GM23338 (cell line): Measurements from ENCODE around the gene SPX. TPM values are rescaled to one million over a fixed set of nuclear protein-coding genes. Genes with fewer than 3 reads are reported as not detected.

Experiments used
- ATAC-seq: fragments of 200-7000 bp; cut with Tn5 transposase; 3 replicates; pipeline ENCODE4 v1.9.1; 2020
- DNase-seq: peaks from one replicate; pipeline ENCODE4 v3.0.0-alpha.2; 2015; ENCODE audit warnings: low spot score
- H2AFZ ChIP-seq: fragments of 200-600 bp; sonication (generic); 2 replicates; pipeline ENCODE4 v1.8.0; 2016; ENCODE audit warnings: antibody characterized with exemption, mild to moderate bottlenecking, moderate library complexity
- H3F3A ChIP-seq: fragments of 200-600 bp; sonication (generic); replicated peaks from 2 replicates; pipeline ENCODE4 v1.8.0; 2017; ENCODE audit warnings: antibody characterized with exemption, mixed run types, low read depth
- H3K27ac ChIP-seq: fragments of 200-600 bp; sonication (generic); 2 replicates; pipeline ENCODE4 v1.6.1; 2016; ENCODE audit warnings: low read depth
- H3K27me3 ChIP-seq: fragments of 200-600 bp; sonication (generic); 2 replicates; pipeline ENCODE4 v1.8.0; 2016; ENCODE audit warnings: mild to moderate bottlenecking, mixed run types, moderate library complexity; ENCODE audit not compliant: insufficient read depth
- H3K36me3 ChIP-seq: fragments of 200-600 bp; sonication (generic); 2 replicates; pipeline ENCODE4 v1.8.0; 2016; ENCODE audit warnings: mild to moderate bottlenecking; ENCODE audit not compliant: insufficient read depth
- H3K4me1 ChIP-seq: fragments of 200-600 bp; sonication (generic); 2 replicates; pipeline ENCODE4 v1.8.0; 2016; ENCODE audit warnings: mild to moderate bottlenecking, moderate library complexity; ENCODE audit not compliant: insufficient read depth
- H3K4me2 ChIP-seq: fragments of 200-600 bp; sonication (generic); 2 replicates; pipeline ENCODE4 v1.7.1; 2017; ENCODE audit warnings: mixed run types
- H3K4me3 ChIP-seq: fragments of 200-600 bp; sonication (generic); 2 replicates; pipeline ENCODE4 v1.6.1; 2016; ENCODE audit warnings: mixed run types
- H3K79me2 ChIP-seq: fragments of 200-600 bp; sonication (generic); replicated peaks from 2 replicates; pipeline ENCODE4 v1.8.0; 2017; ENCODE audit warnings: mild to moderate bottlenecking; ENCODE audit not compliant: insufficient read depth
- H3K9me2 ChIP-seq: fragments of 200-600 bp; sonication (generic); 2 replicates; pipeline ENCODE4 v1.8.0; 2017; ENCODE audit not compliant: insufficient read depth
- H4K20me1 ChIP-seq: fragments of 200-600 bp; sonication (generic); replicated peaks from 2 replicates; pipeline ENCODE4 v1.8.0; 2017; ENCODE audit warnings: mild to moderate bottlenecking; ENCODE audit not compliant: insufficient read depth
- H3K27ac Mint-ChIP-seq: 2 replicates; pipeline ENCODE4 v1.8.0; 2020; ENCODE audit warnings: inconsistent platforms, mild to moderate bottlenecking, moderate library complexity, mixed read lengths
- H3K27me3 Mint-ChIP-seq: 3 replicates; pipeline ENCODE4 v1.8.0; 2022; ENCODE audit warnings: low read depth, mild to moderate bottlenecking, moderate library complexity, mixed read lengths, inconsistent platforms; ENCODE audit not compliant: insufficient read depth, poor library complexity
- H3K36me3 Mint-ChIP-seq: 3 replicates; pipeline ENCODE4 v1.8.0; 2021; ENCODE audit warnings: low read depth, mild to moderate bottlenecking, inconsistent platforms, moderate library complexity, mixed read lengths
- H3K4me1 Mint-ChIP-seq: 3 replicates; pipeline ENCODE4 v1.8.0; 2020; ENCODE audit warnings: mild to moderate bottlenecking, inconsistent platforms, mixed read lengths
- H3K4me3 Mint-ChIP-seq: 3 replicates; pipeline ENCODE4 v1.8.0; 2021; ENCODE audit warnings: moderate library complexity, mild to moderate bottlenecking, inconsistent platforms, mixed read lengths
- H3K9me3 Mint-ChIP-seq: 3 replicates; pipeline ENCODE4 v1.8.0; 2020; ENCODE audit warnings: moderate library complexity, mild to moderate bottlenecking, inconsistent platforms, mixed read lengths
- CREB1 ChIP-seq: fragments of 250-450 bp; sonication (Bioruptor Pico); IDR thresholded peaks from 2 replicates; pipeline ENCODE4 v1.5.0; 2020; ENCODE audit warnings: low read depth, mild to moderate bottlenecking, moderate library complexity
- EZH2 ChIP-seq: fragments of 200-600 bp; sonication (generic); IDR thresholded peaks from one replicate; pipeline ENCODE4 v1.8.0; 2017; ENCODE audit warnings: antibody characterized with exemption, mild to moderate bottlenecking, low read depth; ENCODE audit not compliant: unreplicated experiment
- EZH2phosphoT487 ChIP-seq: fragments of 200-600 bp; sonication (generic); IDR thresholded peaks from one replicate; pipeline ENCODE4 v1.8.1; 2018; ENCODE audit warnings: antibody characterized with exemption; ENCODE audit not compliant: unreplicated experiment
- JUNB ChIP-seq: IDR thresholded peaks from one replicate; pipeline ENCODE4 v1.6.1; 2016; ENCODE audit warnings: antibody characterized with exemption; ENCODE audit not compliant: unreplicated experiment
- NANOG ChIP-seq: IDR thresholded peaks from 2 replicates; pipeline ENCODE4 v1.6.1; 2016; ENCODE audit warnings: antibody characterized with exemption, borderline replicate concordance
- POLR2AphosphoS5 ChIP-seq: IDR thresholded peaks from 2 replicates; pipeline ENCODE4 v1.6.1; 2016; ENCODE audit warnings: antibody characterized with exemption, low read depth
- STAT1 ChIP-seq: IDR thresholded peaks from one replicate; pipeline ENCODE4 v1.6.1; 2016; ENCODE audit warnings: antibody characterized with exemption; ENCODE audit not compliant: unreplicated experiment
- ZNF114 ChIP-seq: fragments of 250-450 bp; sonication (Bioruptor Pico); IDR thresholded peaks from 2 replicates; pipeline ENCODE4 v1.5.0; 2020; ENCODE audit warnings: mild to moderate bottlenecking, moderate library complexity
- ZNF331 ChIP-seq: fragments of 250-450 bp; sonication (Bioruptor Pico); IDR thresholded peaks from 2 replicates; pipeline ENCODE4 v1.5.0; 2020; ENCODE audit warnings: low read depth, mild to moderate bottlenecking, moderate library complexity
- polyA plus RNA-seq: library from polyadenylated mRNA; unstranded; fragments of >200 nt; fragmentation: Nextera tagmentation; extraction: Ambion mirVana; gene quantifications from 2 replicates; pipeline ENCODE4 v1.2.1, GENCODE V29; 2016
- total RNA-seq: library from RNA; depleted of rRNA; stranded (reverse); fragments of >200 nt; shearing (Covaris generic); gene quantifications from 2 replicates; pipeline ENCODE4 v1.2.3, GENCODE V29; 2014
- TF ChIP-seq, protein P1 (sequence below), 2 experiments: fragments of 200-600 bp in 1 of 2; sonication (generic) in 1 of 2; conservative IDR thresholded peaks; 2 replicates each; pipeline versions ENCODE4 v1.5.1 to v1.6.1; 2016 to 2017; ENCODE audit warnings: antibody characterized with exemption in 2 of 2, low read depth in 2 of 2, mild to moderate bottlenecking in 2 of 2, moderate library complexity in 1 of 2
- TF ChIP-seq, protein P2 (sequence below): fragments of 250-450 bp; sonication (Bioruptor Pico); IDR thresholded peaks from 2 replicates; pipeline ENCODE4 v1.5.0; 2020; ENCODE audit warnings: mild to moderate bottlenecking, moderate library complexity
- TF ChIP-seq, protein P3 (sequence below): IDR thresholded peaks from 2 replicates; pipeline ENCODE4 v1.6.1; 2016; ENCODE audit warnings: antibody characterized with exemption
- TF ChIP-seq, protein P4 (sequence below): IDR thresholded peaks from one replicate; pipeline ENCODE4 v1.6.1; 2018; ENCODE audit warnings: antibody characterized with exemption; ENCODE audit not compliant: unreplicated experiment

SPX gene
- total and polyA plus RNA-seq, 2 experiments from 2014 or later, result 1.3 TPM

DNA sequence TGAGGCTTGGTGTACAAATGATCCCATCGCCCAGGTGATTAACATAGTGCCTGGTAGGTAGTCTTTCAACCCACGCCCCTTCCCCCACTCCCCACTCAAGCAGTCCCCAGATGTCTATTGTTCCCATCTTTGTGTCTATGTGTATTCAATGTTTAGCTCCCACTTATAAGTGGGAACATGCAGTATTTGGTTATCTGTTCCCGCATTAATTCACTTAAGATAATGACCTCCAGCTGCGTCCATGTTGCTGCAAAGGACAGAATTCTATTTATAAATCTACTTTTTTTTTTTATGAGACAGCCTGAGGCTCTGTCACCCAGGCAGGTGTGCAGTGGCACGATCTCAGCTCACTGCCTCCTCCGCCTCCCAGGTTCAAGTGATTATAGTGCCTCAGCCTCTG is 15.7 kb downstream of the SPX start:
- Histone ChIP-seq H3F3A (no peaks in the 10 kb centered on the region), H3K9me2 (no peaks in the 10 kb centered on the region), H2AFZ (no peak overlapping the region), H3K27ac (no peak overlapping the region), H3K36me3 (no peaks in the 10 kb centered on the region), H3K27me3 (no peaks in the 10 kb centered on the region), H4K20me1 (no peaks in the 10 kb centered on the region), H3K79me2 (no peaks in the 10 kb centered on the region), H3K4me3 (no peak overlapping the region), H3K4me1 (no peaks in the 10 kb centered on the region), H3K4me2 (no peak overlapping the region)
- Mint-ChIP-seq H3K27me3 (no peaks in the 10 kb centered on the region), H3K4me3 (no peak overlapping the region), H3K9me3 (no peaks in the 10 kb centered on the region), H3K36me3 (no peaks in the 10 kb centered on the region), H3K4me1 (no peaks in the 10 kb centered on the region; the same call in 2 of the 3 replicates), H3K27ac (no peak overlapping the region)
- TF ChIP-seq, protein P1, sequence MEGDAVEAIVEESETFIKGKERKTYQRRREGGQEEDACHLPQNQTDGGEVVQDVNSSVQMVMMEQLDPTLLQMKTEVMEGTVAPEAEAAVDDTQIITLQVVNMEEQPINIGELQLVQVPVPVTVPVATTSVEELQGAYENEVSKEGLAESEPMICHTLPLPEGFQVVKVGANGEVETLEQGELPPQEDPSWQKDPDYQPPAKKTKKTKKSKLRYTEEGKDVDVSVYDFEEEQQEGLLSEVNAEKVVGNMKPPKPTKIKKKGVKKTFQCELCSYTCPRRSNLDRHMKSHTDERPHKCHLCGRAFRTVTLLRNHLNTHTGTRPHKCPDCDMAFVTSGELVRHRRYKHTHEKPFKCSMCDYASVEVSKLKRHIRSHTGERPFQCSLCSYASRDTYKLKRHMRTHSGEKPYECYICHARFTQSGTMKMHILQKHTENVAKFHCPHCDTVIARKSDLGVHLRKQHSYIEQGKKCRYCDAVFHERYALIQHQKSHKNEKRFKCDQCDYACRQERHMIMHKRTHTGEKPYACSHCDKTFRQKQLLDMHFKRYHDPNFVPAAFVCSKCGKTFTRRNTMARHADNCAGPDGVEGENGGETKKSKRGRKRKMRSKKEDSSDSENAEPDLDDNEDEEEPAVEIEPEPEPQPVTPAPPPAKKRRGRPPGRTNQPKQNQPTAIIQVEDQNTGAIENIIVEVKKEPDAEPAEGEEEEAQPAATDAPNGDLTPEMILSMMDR (conservative IDR thresholded peaks at IDR 0.05; ENCODE audit: low read depth in 2 of 2), result no peak
- TF ChIP-seq STAT1 (no peak), POLR2AphosphoS5 (no peak), EZH2phosphoT487 (no peak), EZH2 (no peak), ZNF114 (no peak), ZNF331 (CRISPR knock-in tag) (no peak), CREB1 (CRISPR knock-in tag) (no peak), NANOG (no peak), JUNB (no peak)
- TF ChIP-seq, protein P2, sequence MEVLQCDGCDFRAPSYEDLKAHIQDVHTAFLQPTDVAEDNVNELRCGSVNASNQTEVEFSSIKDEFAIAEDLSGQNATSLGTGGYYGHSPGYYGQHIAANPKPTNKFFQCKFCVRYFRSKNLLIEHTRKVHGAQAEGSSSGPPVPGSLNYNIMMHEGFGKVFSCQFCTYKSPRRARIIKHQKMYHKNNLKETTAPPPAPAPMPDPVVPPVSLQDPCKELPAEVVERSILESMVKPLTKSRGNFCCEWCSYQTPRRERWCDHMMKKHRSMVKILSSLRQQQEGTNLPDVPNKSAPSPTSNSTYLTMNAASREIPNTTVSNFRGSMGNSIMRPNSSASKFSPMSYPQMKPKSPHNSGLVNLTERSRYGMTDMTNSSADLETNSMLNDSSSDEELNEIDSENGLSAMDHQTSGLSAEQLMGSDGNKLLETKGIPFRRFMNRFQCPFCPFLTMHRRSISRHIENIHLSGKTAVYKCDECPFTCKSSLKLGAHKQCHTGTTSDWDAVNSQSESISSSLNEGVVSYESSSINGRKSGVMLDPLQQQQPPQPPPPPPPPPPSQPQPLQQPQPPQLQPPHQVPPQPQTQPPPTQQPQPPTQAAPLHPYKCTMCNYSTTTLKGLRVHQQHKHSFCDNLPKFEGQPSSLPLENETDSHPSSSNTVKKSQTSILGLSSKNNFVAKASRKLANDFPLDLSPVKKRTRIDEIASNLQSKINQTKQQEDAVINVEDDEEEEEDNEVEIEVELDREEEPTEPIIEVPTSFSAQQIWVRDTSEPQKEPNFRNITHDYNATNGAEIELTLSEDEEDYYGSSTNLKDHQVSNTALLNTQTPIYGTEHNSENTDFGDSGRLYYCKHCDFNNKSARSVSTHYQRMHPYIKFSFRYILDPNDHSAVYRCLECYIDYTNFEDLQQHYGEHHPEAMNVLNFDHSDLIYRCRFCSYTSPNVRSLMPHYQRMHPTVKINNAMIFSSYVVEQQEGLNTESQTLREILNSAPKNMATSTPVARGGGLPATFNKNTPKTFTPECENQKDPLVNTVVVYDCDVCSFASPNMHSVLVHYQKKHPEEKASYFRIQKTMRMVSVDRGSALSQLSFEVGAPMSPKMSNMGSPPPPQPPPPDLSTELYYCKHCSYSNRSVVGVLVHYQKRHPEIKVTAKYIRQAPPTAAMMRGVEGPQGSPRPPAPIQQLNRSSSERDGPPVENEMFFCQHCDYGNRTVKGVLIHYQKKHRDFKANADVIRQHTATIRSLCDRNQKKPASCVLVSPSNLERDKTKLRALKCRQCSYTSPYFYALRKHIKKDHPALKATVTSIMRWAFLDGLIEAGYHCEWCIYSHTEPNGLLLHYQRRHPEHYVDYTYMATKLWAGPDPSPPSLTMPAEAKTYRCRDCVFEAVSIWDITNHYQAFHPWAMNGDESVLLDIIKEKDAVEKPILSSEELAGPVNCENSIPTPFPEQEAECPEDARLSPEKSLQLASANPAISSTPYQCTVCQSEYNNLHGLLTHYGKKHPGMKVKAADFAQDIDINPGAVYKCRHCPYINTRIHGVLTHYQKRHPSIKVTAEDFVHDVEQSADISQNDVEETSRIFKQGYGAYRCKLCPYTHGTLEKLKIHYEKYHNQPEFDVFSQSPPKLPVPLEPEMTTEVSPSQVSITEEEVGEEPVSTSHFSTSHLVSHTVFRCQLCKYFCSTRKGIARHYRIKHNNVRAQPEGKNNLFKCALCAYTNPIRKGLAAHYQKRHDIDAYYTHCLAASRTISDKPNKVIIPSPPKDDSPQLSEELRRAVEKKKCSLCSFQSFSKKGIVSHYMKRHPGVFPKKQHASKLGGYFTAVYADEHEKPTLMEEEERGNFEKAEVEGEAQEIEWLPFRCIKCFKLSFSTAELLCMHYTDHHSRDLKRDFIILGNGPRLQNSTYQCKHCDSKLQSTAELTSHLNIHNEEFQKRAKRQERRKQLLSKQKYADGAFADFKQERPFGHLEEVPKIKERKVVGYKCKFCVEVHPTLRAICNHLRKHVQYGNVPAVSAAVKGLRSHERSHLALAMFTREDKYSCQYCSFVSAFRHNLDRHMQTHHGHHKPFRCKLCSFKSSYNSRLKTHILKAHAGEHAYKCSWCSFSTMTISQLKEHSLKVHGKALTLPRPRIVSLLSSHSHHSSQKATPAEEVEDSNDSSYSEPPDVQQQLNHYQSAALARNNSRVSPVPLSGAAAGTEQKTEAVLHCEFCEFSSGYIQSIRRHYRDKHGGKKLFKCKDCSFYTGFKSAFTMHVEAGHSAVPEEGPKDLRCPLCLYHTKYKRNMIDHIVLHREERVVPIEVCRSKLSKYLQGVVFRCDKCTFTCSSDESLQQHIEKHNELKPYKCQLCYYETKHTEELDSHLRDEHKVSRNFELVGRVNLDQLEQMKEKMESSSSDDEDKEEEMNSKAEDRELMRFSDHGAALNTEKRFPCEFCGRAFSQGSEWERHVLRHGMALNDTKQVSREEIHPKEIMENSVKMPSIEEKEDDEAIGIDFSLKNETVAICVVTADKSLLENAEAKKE (CRISPR knock-in tag), result no peak
- TF ChIP-seq, protein P3, sequence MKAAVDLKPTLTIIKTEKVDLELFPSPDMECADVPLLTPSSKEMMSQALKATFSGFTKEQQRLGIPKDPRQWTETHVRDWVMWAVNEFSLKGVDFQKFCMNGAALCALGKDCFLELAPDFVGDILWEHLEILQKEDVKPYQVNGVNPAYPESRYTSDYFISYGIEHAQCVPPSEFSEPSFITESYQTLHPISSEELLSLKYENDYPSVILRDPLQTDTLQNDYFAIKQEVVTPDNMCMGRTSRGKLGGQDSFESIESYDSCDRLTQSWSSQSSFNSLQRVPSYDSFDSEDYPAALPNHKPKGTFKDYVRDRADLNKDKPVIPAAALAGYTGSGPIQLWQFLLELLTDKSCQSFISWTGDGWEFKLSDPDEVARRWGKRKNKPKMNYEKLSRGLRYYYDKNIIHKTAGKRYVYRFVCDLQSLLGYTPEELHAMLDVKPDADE, result no peak
- TF ChIP-seq, protein P4, sequence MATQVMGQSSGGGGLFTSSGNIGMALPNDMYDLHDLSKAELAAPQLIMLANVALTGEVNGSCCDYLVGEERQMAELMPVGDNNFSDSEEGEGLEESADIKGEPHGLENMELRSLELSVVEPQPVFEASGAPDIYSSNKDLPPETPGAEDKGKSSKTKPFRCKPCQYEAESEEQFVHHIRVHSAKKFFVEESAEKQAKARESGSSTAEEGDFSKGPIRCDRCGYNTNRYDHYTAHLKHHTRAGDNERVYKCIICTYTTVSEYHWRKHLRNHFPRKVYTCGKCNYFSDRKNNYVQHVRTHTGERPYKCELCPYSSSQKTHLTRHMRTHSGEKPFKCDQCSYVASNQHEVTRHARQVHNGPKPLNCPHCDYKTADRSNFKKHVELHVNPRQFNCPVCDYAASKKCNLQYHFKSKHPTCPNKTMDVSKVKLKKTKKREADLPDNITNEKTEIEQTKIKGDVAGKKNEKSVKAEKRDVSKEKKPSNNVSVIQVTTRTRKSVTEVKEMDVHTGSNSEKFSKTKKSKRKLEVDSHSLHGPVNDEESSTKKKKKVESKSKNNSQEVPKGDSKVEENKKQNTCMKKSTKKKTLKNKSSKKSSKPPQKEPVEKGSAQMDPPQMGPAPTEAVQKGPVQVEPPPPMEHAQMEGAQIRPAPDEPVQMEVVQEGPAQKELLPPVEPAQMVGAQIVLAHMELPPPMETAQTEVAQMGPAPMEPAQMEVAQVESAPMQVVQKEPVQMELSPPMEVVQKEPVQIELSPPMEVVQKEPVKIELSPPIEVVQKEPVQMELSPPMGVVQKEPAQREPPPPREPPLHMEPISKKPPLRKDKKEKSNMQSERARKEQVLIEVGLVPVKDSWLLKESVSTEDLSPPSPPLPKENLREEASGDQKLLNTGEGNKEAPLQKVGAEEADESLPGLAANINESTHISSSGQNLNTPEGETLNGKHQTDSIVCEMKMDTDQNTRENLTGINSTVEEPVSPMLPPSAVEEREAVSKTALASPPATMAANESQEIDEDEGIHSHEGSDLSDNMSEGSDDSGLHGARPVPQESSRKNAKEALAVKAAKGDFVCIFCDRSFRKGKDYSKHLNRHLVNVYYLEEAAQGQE, result no peak
- ATAC-seq (no peak), DNase-seq (no peak)
